GM12878 (cell line): ENCODE data around the gene ABHD12B. TPM values are rescaled to one million over a fixed set of nuclear protein-coding genes. Genes with fewer than 3 reads are reported as not detected.

Source experiments
- ATAC-seq: fragments of 200-7000 bp; cut with Tn5 transposase; 3 replicates; pipeline ENCODE4 v1.9.1; 2020; ENCODE audit warnings: mild to moderate bottlenecking, moderate library complexity
- BruUV-seq: library from RNA; stranded (reverse); fragments of 400-500 nt; replicated peaks from 2 replicates; lab custom pipeline; 2021; lab: Mats Ljungman, UMichigan
- CTCF ChIA-PET: fragments of 300-600 bp; sonication (Branson Sonifier 250); formaldehyde crosslinking; extraction: SDS; loops from one replicate; lab custom pipeline; 2021; ENCODE audit warnings: inconsistent platforms; lab: Yijun Ruan, JAX
- POLR2A ChIA-PET: fragments of 350-600 bp; formaldehyde crosslinking; extraction: SDS; loops from one replicate; lab custom pipeline; 2021; ENCODE audit warnings: inconsistent platforms; lab: Charles Lee
- RAD21 ChIA-PET: fragments of 300-600 bp; sonication (Branson Sonifier 250); formaldehyde crosslinking; loops from one replicate; lab custom pipeline; 2023; ENCODE audit warnings: antibody characterized with exemption; ENCODE audit not compliant: unreplicated experiment; lab: Charles Lee
- SMC1A ChIA-PET: fragments of 300-600 bp; sonication (Branson Sonifier 250); formaldehyde crosslinking; loops from one replicate; lab custom pipeline; 2023; ENCODE audit not compliant: unreplicated experiment, uncharacterized antibody; lab: Charles Lee
- DNase-seq: peaks from one replicate; pipeline ENCODE4 v3.0.0-alpha.2; 2011; ENCODE audit warnings: low read depth, low spot score
- FAIRE-seq: peaks from 3 replicates; lab custom pipeline; 2011; peaks lifted over from hg19 to GRCh38; lab: Jason Lieb, UNC
- H2AFZ ChIP-seq: 2 replicates; pipeline ENCODE4 v1.6.0; 2011; ENCODE audit warnings: low read depth, low read length, control low read depth; ENCODE audit not compliant: control insufficient read depth
- H3K27ac ChIP-seq: 2 replicates; pipeline ENCODE4 v1.5.1; 2011; ENCODE audit warnings: control low read depth; ENCODE audit not compliant: control insufficient read depth, insufficient read depth
- H3K27me3 ChIP-seq, 2 experiments: replicated peaks in 1 of 2; 2 replicates each; pipeline versions ENCODE4 v1.6.0 to v1.6.1; 2011; ENCODE audit warnings: low read length in 1 of 2; ENCODE audit not compliant: control insufficient read depth in 2 of 2, insufficient read depth in 2 of 2
- H3K36me3 ChIP-seq, 2 experiments: 2 replicates each; pipeline ENCODE4 v1.5.1; 2011; ENCODE audit warnings: low read length in 1 of 2; ENCODE audit not compliant: control insufficient read depth in 2 of 2, insufficient read depth in 2 of 2
- H3K4me1 ChIP-seq: 2 replicates; pipeline ENCODE4 v1.6.1; 2011; ENCODE audit warnings: mild to moderate bottlenecking, low read length, moderate library complexity, mixed read lengths; ENCODE audit not compliant: control insufficient read depth, insufficient read depth
- H3K4me2 ChIP-seq: 2 replicates; pipeline ENCODE4 v1.6.0; 2011; ENCODE audit warnings: control low read depth; ENCODE audit not compliant: control insufficient read depth, insufficient read depth
- H3K4me3 ChIP-seq: fragments of 200-600 bp; sonication (generic); 2 replicates; pipeline ENCODE4 v1.5.1; 2016
- H3K79me2 ChIP-seq: 2 replicates; pipeline ENCODE4 v1.6.0; 2011; ENCODE audit warnings: low read length; ENCODE audit not compliant: control insufficient read depth, insufficient read depth
- H3K9ac ChIP-seq: 2 replicates; pipeline ENCODE4 v1.8.0; 2011; ENCODE audit warnings: low read length, control low read depth, mixed read lengths; ENCODE audit not compliant: control insufficient read depth, insufficient read depth
- H3K9me3 ChIP-seq: replicated peaks from 3 replicates; pipeline ENCODE4 v1.5.1; 2011; ENCODE audit warnings: mild to moderate bottlenecking, low read length; ENCODE audit not compliant: control insufficient read depth, insufficient read depth
- H4K20me1 ChIP-seq: 2 replicates; pipeline ENCODE4 v1.6.0; 2011; ENCODE audit not compliant: control insufficient read depth, insufficient read depth
- FOXM1 ChIP-seq: IDR thresholded peaks from 2 replicates; pipeline ENCODE4 v1.6.1; 2012; ENCODE audit warnings: low read depth, mild to moderate bottlenecking, inconsistent platforms, low read length, moderate library complexity
- JUNB ChIP-seq: IDR thresholded peaks from 2 replicates; pipeline ENCODE4 v1.6.1; 2016; ENCODE audit warnings: antibody characterized with exemption, mild to moderate bottlenecking
- PRDM15 ChIP-seq: fragments of 450-650 bp; formaldehyde crosslinking; IDR thresholded peaks from 2 replicates; pipeline ENCODE4 v1.4.0; 2020; ENCODE audit warnings: mild to moderate bottlenecking, moderate library complexity
- SP1 ChIP-seq: IDR thresholded peaks from one replicate; pipeline ENCODE4 v1.6.1; 2011; ENCODE audit warnings: low read depth, low read length
- TARDBP ChIP-seq: IDR thresholded peaks from 2 replicates; pipeline ENCODE4 v1.6.1; 2016; ENCODE audit warnings: borderline replicate concordance
- WGBS: methylation state at CpG from one replicate; pipeline ENCODE4 v1.1.6; 2016; ENCODE audit warnings: low lambda C conversion rate; ENCODE audit not compliant: insufficient replicate concordance, insufficient coverage; ENCODE audit errors: missing lambda C conversion rate; 5-methylcytosine and 5-hydroxymethylcytosine counted together
- in situ Hi-C: fragments of 300-500 bp; cut with MboI; formaldehyde crosslinking; loops from 9 replicates; pipeline ENCODE4 v1.14.3; 2018; ENCODE audit warnings: mixed read lengths
- intact Hi-C: fragments of 100-400 bp; cut with micrococcal nuclease; formaldehyde crosslinking; loops from one replicate; pipeline ENCODE4 v1.14.2; 2022; ENCODE audit not compliant: unreplicated experiment
- polyA plus RNA-seq, 11 experiments: library from polyadenylated mRNA; depleted of rRNA in 4 of 11; unstranded in 6 of 11; stranded (reverse) in 5 of 11; fragments of >200 nt; fragmentation: Nextera tagmentation in 4 of 11; fragmentation: Illumina TruSeq in 1 of 11; extraction: Ambion mirVana in 4 of 11; extraction: Trizol in 1 of 11; gene quantifications; 1 replicate in 1 of 11; 2 replicates in 10 of 11; pipeline versions ENCODE4 v1.2.1 to v1.2.3, GENCODE V29; 2011 to 2016; ENCODE audit warnings: inconsistent platforms in 2 of 11, missing spikeins in 2 of 11, low read depth in 1 of 11
- total RNA-seq, 4 experiments: library from RNA; depleted of rRNA in 3 of 4; stranded (reverse); fragments of >200 nt in 3 of 4; fragmentation: Illumina TruSeq in 1 of 4; extraction: Trizol in 1 of 4; gene quantifications; 2 replicates each; pipeline versions ENCODE4 v1.2.1 to v1.2.3, GENCODE V29; 2013 to 2021
- TF ChIP-seq, protein P1 (sequence below): fragments of 450-650 bp; conservative IDR thresholded peaks from 2 replicates; pipeline ENCODE4 v1.6.1; 2017; ENCODE audit warnings: mild to moderate bottlenecking, moderate library complexity

The ABHD12B gene
- total and polyA plus RNA-seq, 10 of the 15 experiments (the other 5 are each of a cell fraction or from before 2014, with no cell fraction given): not detected

GRCh38 chr14:50844391-50844790, 27.5 kb upstream of the ABHD12B start:
- ChIA-PET CTCF (interaction anchor here (3.1 kb wide), 1 partner anchor 16 kb away, joined by 13 read pairs; no protein-coding TSS in a partner anchor), POLR2A (interaction anchor here (0.6 kb wide), 1 partner anchor 16 kb away, joined by 7 read pairs; no protein-coding TSS in a partner anchor), RAD21 (no interaction called here), SMC1A (no interaction called here)
- ATAC-seq: no peak
- Histone ChIP-seq H3K27ac (no peak overlapping the region), H4K20me1 (no peaks in the 10 kb centered on the region), H2AFZ (no peak overlapping the region), H3K36me3 (no peaks in the 10 kb centered on the region), H3K9me3 (no peaks in the 10 kb centered on the region), H3K27me3 (no peaks in the 10 kb centered on the region; a peak in 1 of 4 replicates), H3K79me2 (no peaks in the 10 kb centered on the region), H3K4me2 (no peak overlapping the region), H3K4me1 (no peaks in the 10 kb centered on the region; the same call in 1 of the 2 replicates), H3K9ac (no peak overlapping the region), H3K4me3 (no peak overlapping the region)
- no TSS peak for BruUV-seq
- no peak for FAIRE-seq
- DNase-seq: no peak
- TF ChIP-seq PRDM15: no peak
- no peak for TF ChIP-seq TARDBP
- TF ChIP-seq JUNB: no peak
- TF ChIP-seq SP1: no peak
- TF ChIP-seq, protein P1, sequence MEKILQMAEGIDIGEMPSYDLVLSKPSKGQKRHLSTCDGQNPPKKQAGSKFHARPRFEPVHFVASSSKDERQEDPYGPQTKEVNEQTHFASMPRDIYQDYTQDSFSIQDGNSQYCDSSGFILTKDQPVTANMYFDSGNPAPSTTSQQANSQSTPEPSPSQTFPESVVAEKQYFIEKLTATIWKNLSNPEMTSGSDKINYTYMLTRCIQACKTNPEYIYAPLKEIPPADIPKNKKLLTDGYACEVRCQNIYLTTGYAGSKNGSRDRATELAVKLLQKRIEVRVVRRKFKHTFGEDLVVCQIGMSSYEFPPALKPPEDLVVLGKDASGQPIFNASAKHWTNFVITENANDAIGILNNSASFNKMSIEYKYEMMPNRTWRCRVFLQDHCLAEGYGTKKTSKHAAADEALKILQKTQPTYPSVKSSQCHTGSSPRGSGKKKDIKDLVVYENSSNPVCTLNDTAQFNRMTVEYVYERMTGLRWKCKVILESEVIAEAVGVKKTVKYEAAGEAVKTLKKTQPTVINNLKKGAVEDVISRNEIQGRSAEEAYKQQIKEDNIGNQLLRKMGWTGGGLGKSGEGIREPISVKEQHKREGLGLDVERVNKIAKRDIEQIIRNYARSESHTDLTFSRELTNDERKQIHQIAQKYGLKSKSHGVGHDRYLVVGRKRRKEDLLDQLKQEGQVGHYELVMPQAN: no peak
- TF ChIP-seq FOXM1: no peak
- 91% methylated on average over 2 of the region's 2 CpGs for WGBS
- intact Hi-C loops: no loop called here
- in situ Hi-C loops: no loop called here
